MG63 (cell line): ENCODE measurements around the gene NEDD9. TPM values are rescaled to one million over a fixed set of nuclear protein-coding genes. Genes with fewer than 3 reads are reported as not detected.

ENCODE experiments used
- DNase-seq: peaks from one replicate; pipeline ENCODE4 v3.0.0-alpha.2; 2020
- H3K27me3 ChIP-seq: fragments of 250-450 bp; sonication (Bioruptor Pico); 2 replicates; pipeline ENCODE4 v1.5.1; 2020; ENCODE audit warnings: mild to moderate bottlenecking, moderate library complexity
- H3K36me3 ChIP-seq: fragments of 250-450 bp; sonication (Bioruptor Pico); 2 replicates; pipeline ENCODE4 v1.5.1; 2020; ENCODE audit warnings: mild to moderate bottlenecking, moderate library complexity
- H3K4me3 ChIP-seq: fragments of 250-450 bp; sonication (Bioruptor Pico); 2 replicates; pipeline ENCODE4 v1.5.1; 2020; ENCODE audit warnings: mild to moderate bottlenecking, moderate library complexity
- H3K9me3 ChIP-seq: fragments of 250-450 bp; sonication (Bioruptor Pico); 2 replicates; pipeline ENCODE4 v1.5.1; 2020; ENCODE audit warnings: mild to moderate bottlenecking, moderate library complexity
- total RNA-seq: library from RNA; depleted of rRNA; stranded (reverse); fragments of >200 nt; shearing (Covaris generic); gene quantifications from 2 replicates; pipeline ENCODE4 v1.2.3, GENCODE V29; 2014; ENCODE audit warnings: low replicate concordance

NEDD9 gene
- total RNA-seq, 1 experiment from 2014 or later: 8.9 TPM

DNA sequence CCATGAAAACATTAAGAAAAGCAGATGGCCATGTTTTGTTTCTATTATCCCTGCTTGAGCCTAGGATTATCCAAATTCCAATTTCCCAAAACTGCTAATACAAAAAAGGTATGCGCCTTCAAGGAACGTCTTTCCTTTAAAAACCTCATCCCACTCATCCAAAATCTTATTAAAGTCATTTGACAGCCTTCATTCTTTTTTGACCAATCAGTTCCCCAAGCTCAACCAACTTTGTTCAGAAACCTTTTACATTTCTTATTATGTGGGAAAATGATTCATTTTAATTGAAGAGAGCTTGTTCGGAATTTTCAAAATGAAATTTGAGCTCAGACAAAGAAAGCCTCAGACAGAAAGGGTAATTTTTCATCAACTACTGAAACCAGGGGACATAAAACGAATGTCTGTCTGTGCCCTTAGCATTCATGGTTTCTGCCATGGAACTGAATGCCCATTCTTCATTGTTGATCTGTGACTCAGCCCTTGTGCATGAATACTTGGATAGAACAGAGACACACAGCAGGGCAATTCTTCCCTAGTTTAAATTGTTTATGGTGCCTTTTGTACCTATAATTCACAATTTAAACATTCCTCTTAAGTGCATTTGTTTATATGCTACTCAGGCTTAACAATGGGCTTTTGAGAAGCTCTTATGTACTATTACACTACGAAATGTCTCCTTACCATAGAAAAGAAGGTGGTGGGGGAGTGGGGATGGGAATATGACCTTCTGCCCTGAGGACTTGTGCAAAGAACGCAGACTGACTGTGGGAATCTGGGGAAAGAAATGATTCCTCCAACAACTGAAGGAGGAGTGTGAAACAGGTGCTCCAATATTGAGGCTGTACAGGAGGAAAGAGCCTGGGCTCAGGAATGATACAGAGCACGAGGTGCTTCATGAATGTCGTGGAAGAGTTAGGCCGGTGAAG lies 71.2 kb downstream of the NEDD9 start:
- H3K36me3 ChIP-seq: no peaks in the 10 kb centered on the region
- no peaks in the 10 kb centered on the region for H3K27me3 ChIP-seq
- DNase-seq: peak; percentile 52
- no peak overlapping the region for H3K4me3 ChIP-seq
- peaks cover 8% of the 10 kb centered on the region for H3K9me3 ChIP-seq

GRCh38 chr6:11160199-11160598 lies 72.3 kb downstream of the NEDD9 start:
- no peaks in the 10 kb centered on the region for H3K27me3 ChIP-seq
- no peaks in the 10 kb centered on the region for H3K36me3 ChIP-seq
- H3K9me3 ChIP-seq: peaks cover 8% of the 10 kb centered on the region
- no peak overlapping the region for H3K4me3 ChIP-seq
- no peak for DNase-seq

- no peak for DNase-seq
- H3K36me3 ChIP-seq: no peaks in the 10 kb centered on the region
- H3K27me3 ChIP-seq: no peaks in the 10 kb centered on the region
- H3K9me3 ChIP-seq: peaks cover 8% of the 10 kb centered on the region
- H3K4me3 ChIP-seq: no peak overlapping the region
Measured at GRCh38 chr6:11155589-11155988, 76.9 kb downstream of the NEDD9 start.

GRCh38 chr6:11153447-11153846 lies 79.0 kb downstream of the NEDD9 start:
- no peaks in the 10 kb centered on the region for H3K36me3 ChIP-seq
- H3K4me3 ChIP-seq: no peak overlapping the region
- peaks cover 8% of the 10 kb centered on the region for H3K9me3 ChIP-seq
- DNase-seq: no peak
- H3K27me3 ChIP-seq: no peaks in the 10 kb centered on the region

DNA sequence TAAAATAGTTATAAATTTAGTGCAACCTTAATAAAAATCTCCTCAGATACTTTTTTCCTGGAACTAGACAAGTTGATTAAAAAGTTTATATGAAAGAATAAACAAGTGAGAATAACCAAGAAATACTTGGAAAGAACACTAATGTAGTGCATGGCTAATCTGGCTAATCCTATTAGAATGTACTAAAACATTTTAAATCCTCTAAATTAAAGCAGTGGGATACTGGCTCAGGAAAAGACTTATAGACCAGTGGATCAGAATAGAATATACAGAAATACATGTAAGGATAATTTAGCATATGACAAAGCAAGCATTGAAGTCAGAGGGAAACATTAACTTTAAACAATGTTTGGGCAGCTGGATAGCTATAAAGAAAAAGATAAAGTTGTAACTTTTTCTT lies 79.9 kb downstream of the NEDD9 start:
- no peak for DNase-seq
- Histone ChIP-seq H3K4me3 (no peak overlapping the region), H3K9me3 (peaks cover 6% of the 10 kb centered on the region), H3K36me3 (no peaks in the 10 kb centered on the region), H3K27me3 (no peaks in the 10 kb centered on the region)

DNA sequence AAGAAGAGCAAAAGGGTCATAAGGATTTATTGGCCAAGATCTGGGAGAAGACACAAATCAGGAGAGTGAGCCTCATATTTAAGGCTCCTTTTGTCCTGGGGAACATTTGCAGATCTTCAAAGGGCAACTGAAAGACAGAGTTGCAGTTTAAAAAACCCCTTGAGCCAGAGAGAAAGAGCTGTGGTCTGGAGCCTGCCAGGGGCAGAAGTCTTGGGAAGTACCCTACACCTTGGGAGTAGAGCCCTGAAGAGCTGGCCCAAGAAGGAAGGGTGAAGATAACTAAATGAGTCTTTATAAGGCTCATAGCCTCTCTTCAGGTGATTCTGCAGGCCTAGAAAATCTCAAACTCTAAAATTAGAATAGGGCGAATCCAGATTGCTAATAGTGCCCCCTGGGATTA lies 81.0 kb downstream of the NEDD9 start:
- H3K4me3 ChIP-seq: no peak overlapping the region
- no peaks in the 10 kb centered on the region for H3K27me3 ChIP-seq
- H3K9me3 ChIP-seq: no peaks in the 10 kb centered on the region
- no peak for DNase-seq
- H3K36me3 ChIP-seq: no peaks in the 10 kb centered on the region

DNA sequence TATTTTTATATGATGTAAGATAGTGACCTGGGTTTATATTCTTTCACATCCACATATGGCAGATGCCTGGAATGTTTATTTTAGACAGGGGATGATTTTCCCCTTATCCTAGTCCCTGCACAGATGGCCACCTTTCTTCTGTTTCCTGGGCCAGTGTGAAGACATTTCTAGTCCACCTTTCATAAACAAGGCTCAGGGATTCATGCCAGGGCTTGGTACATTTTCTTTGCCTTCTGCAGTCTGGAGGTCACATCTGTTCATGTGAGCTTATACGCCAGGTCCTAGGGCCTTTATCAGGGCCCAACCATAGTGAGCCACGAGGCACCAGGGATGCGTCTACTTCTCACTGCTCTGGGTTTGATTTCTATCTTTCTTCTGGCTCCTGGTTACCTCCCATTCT lies 82.9 kb downstream of the NEDD9 start:
- Histone ChIP-seq H3K27me3 (no peaks in the 10 kb centered on the region), H3K4me3 (no peak overlapping the region), H3K36me3 (no peaks in the 10 kb centered on the region), H3K9me3 (no peaks in the 10 kb centered on the region)
- no peak for DNase-seq

DNA sequence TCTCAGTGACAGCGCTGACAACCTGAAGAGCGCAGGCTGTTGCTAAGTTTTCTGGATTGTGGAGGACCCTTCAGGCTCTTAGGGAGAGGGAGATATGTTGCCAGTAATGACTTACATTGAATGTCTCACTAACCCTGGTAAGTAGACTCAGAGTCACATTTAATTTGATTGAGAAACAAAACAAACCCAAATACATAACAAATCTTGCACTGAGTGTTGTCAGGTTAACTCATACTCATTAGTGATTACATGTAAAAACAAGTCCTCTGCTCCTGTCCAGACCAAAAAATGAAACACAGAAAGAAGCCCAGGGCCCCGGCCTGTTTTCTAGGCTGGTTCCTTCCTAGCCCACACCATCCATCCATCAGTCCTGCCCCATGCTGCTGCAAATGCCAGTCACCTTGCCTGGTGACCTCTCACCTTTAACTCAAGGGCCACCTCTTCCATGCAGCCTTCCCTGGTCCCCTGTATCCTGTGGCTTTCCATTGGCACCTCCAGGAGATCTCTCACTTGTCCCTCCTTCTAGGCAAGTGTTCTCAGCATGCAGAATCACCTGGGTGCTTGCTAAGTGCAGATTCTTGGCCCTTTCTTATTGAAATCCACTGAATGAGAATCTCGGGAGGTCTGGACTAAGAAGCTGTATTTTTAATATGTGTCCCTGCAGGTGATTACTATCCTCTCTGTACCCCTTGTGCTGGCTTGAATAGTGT lies 86.2 kb downstream of the NEDD9 start:
- DNase-seq: no peak
- Histone ChIP-seq H3K4me3 (no peak overlapping the region), H3K9me3 (no peaks in the 10 kb centered on the region), H3K27me3 (no peaks in the 10 kb centered on the region), H3K36me3 (no peaks in the 10 kb centered on the region)

GRCh38 chr6:11144393-11144851 lies 88.0 kb downstream of the NEDD9 start:
- Histone ChIP-seq H3K9me3 (no peaks in the 10 kb centered on the region), H3K4me3 (no peak overlapping the region), H3K27me3 (no peaks in the 10 kb centered on the region), H3K36me3 (no peaks in the 10 kb centered on the region)
- peak; percentile 69 for DNase-seq

GRCh38 chr6:11143394-11144371 lies 88.8 kb downstream of the NEDD9 start:
- peak; percentile 50 for DNase-seq
- no peak overlapping the region for H3K4me3 ChIP-seq
- H3K9me3 ChIP-seq: no peaks in the 10 kb centered on the region

GRCh38 chr6:11142296-11143027 lies 90.0 kb downstream of the NEDD9 start:
- Histone ChIP-seq H3K9me3 (no peaks in the 10 kb centered on the region), H3K4me3 (no peak overlapping the region), H3K36me3 (peaks cover 8% of the 10 kb centered on the region), H3K27me3 (no peaks in the 10 kb centered on the region)
- DNase-seq: no peak

More at GRCh38 chr6:11143394-11144371, 88.8 kb downstream of the NEDD9 start:
- H3K27me3 ChIP-seq: no peaks in the 10 kb centered on the region
- peaks cover 4% of the 10 kb centered on the region; the same call in 1 of the 2 replicates for H3K36me3 ChIP-seq

GRCh38 chr6:11141295-11141694 lies 91.2 kb downstream of the NEDD9 start:
- no peaks in the 10 kb centered on the region for H3K27me3 ChIP-seq
- H3K9me3 ChIP-seq: no peaks in the 10 kb centered on the region
- no peak for DNase-seq
- no peak overlapping the region for H3K4me3 ChIP-seq
- peaks cover 14% of the 10 kb centered on the region for H3K36me3 ChIP-seq

DNA sequence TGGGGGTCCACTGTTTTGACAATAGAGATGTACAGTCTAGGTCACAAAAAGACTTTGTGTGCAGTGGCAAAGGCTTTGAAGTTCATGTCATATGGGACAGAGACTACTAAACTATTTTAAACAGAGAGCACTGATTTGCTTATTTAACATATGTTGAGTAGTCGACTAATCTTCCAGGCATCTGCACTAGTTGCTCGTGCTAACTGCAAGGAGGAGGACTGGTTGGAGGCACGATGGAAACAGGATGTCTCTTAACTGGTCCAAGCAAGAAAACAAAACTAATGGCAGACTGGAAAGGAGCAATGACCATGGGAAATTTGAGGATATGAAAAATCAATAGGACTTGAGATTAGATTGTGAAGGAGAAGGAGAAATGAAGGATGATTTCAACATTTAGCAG lies 92.4 kb downstream of the NEDD9 start:
- H3K4me3 ChIP-seq: no peak overlapping the region
- peaks cover 24% of the 10 kb centered on the region for H3K36me3 ChIP-seq
- peak; percentile 9 for DNase-seq
- no peaks in the 10 kb centered on the region for H3K9me3 ChIP-seq
- no peaks in the 10 kb centered on the region for H3K27me3 ChIP-seq

- no peak for DNase-seq
- peaks cover 32% of the 10 kb centered on the region for H3K36me3 ChIP-seq
- no peaks in the 10 kb centered on the region for H3K9me3 ChIP-seq
- no peak overlapping the region for H3K4me3 ChIP-seq
- H3K27me3 ChIP-seq: no peaks in the 10 kb centered on the region
Measured at GRCh38 chr6:11139051-11139960, 93.2 kb downstream of the NEDD9 start.

- Histone ChIP-seq H3K9me3 (no peaks in the 10 kb centered on the region), H3K27me3 (no peaks in the 10 kb centered on the region), H3K36me3 (peaks cover 32% of the 10 kb centered on the region), H3K4me3 (no peak overlapping the region)
- no peak for DNase-seq
Measured at GRCh38 chr6:11136809-11137208, 95.7 kb downstream of the NEDD9 start.
